ENCODE data around the gene MCFD2.

The MCFD2 gene

DNA sequence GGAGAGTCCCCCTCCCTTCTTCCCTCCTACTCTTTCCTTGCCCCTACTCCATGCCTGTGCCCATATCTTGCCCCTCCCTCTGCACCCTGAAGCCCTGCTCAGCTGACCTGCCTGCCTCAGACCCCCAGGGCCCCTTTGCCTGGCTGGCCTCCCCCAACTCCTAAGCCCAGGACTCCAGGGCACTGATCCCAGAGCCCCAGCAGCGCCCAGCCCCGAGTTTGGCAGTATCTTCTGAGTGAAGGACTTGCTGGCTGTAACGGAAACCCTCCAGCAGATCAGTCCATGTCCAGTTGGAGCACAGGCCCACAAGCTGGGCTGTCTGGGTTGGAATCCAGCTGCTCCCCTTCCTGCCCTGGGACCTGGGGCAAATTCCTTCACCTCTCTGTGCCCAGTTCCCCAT, 46.0 kb downstream of the MCFD2 start:
- no peak overlapping the region for H3K4me2 ChIP-seq (ENCODE audit: low read length)
- no peaks in the 10 kb centered on the region for H4K20me1 ChIP-seq (ENCODE audit: insufficient read depth, low read length)
- no peak overlapping the region for H2AFZ ChIP-seq (ENCODE audit: low read depth, low read length)
- TF ChIP-seq, protein P1, sequence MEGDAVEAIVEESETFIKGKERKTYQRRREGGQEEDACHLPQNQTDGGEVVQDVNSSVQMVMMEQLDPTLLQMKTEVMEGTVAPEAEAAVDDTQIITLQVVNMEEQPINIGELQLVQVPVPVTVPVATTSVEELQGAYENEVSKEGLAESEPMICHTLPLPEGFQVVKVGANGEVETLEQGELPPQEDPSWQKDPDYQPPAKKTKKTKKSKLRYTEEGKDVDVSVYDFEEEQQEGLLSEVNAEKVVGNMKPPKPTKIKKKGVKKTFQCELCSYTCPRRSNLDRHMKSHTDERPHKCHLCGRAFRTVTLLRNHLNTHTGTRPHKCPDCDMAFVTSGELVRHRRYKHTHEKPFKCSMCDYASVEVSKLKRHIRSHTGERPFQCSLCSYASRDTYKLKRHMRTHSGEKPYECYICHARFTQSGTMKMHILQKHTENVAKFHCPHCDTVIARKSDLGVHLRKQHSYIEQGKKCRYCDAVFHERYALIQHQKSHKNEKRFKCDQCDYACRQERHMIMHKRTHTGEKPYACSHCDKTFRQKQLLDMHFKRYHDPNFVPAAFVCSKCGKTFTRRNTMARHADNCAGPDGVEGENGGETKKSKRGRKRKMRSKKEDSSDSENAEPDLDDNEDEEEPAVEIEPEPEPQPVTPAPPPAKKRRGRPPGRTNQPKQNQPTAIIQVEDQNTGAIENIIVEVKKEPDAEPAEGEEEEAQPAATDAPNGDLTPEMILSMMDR (IDR thresholded peaks at IDR 0.05; ENCODE audit: low read depth, low read length) = no peak
- no peak for TF ChIP-seq EZH2phosphoT487 (IDR thresholded peaks at IDR 0.05; ENCODE audit: low read depth)
- H3K9ac ChIP-seq (ENCODE audit: low read length) = no peak overlapping the region
- H3K4me3 ChIP-seq (ENCODE audit: low read length) = no peak overlapping the region
- no peaks in the 10 kb centered on the region for H3K27me3 ChIP-seq (ENCODE audit: low read depth, low read length)
- no peaks in the 10 kb centered on the region for H3K9me3 ChIP-seq (ENCODE audit: insufficient read depth, low read length)
- no peak overlapping the region for H3K27ac ChIP-seq (ENCODE audit: low read length)
- H3K4me1 ChIP-seq (ENCODE audit: low read length) = no peaks in the 10 kb centered on the region
- no peaks in the 10 kb centered on the region for H3K79me2 ChIP-seq (ENCODE audit: low read length)
- H3K36me3 ChIP-seq (replicated peaks; ENCODE audit: low read depth, low read length) = no peaks in the 10 kb centered on the region

DNA sequence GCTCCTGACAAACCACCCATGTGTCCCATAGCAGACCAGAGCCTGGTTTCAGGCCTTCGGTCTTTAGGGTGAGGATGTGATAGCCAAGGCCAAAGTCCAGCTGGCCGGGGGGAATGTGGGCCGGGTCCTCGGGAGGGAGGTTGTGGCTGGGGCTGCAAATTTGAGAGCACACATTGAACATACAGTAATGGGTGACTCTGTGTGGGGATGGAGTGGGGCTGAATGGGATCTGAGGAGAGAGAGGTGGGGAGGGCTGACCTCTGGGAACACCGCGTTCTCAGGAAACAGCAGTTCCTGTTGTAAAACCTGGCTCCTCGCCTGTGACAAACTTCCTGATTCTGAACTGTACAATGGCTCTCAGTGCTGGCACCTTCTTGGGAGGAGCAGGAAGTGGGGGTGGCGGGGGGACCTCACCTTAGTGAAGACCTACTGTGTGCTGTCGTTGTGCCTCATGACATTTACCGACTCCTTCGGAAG, 48.8 kb downstream of the MCFD2 start:
- Histone ChIP-seq H4K20me1 (ENCODE audit: insufficient read depth, low read length) (no peaks in the 10 kb centered on the region), H3K36me3 (replicated peaks; ENCODE audit: low read depth, low read length) (no peaks in the 10 kb centered on the region), H3K27me3 (ENCODE audit: low read depth, low read length) (peaks cover 12% of the 10 kb centered on the region), H3K27ac (ENCODE audit: low read length) (no peak overlapping the region), H3K4me1 (ENCODE audit: low read length) (no peaks in the 10 kb centered on the region), H2AFZ (ENCODE audit: low read depth, low read length) (no peak overlapping the region), H3K4me3 (ENCODE audit: low read length) (no peak overlapping the region), H3K79me2 (ENCODE audit: low read length) (no peaks in the 10 kb centered on the region), H3K9me3 (ENCODE audit: insufficient read depth, low read length) (no peaks in the 10 kb centered on the region; the same call in 1 of the 2 replicates), H3K4me2 (ENCODE audit: low read length) (no peak overlapping the region), H3K9ac (ENCODE audit: low read length) (no peak overlapping the region)
- TF ChIP-seq EZH2phosphoT487 (IDR thresholded peaks at IDR 0.05; ENCODE audit: low read depth) = no peak
- TF ChIP-seq, protein P1 (IDR thresholded peaks at IDR 0.05; ENCODE audit: low read depth, low read length) = no peak

DNA sequence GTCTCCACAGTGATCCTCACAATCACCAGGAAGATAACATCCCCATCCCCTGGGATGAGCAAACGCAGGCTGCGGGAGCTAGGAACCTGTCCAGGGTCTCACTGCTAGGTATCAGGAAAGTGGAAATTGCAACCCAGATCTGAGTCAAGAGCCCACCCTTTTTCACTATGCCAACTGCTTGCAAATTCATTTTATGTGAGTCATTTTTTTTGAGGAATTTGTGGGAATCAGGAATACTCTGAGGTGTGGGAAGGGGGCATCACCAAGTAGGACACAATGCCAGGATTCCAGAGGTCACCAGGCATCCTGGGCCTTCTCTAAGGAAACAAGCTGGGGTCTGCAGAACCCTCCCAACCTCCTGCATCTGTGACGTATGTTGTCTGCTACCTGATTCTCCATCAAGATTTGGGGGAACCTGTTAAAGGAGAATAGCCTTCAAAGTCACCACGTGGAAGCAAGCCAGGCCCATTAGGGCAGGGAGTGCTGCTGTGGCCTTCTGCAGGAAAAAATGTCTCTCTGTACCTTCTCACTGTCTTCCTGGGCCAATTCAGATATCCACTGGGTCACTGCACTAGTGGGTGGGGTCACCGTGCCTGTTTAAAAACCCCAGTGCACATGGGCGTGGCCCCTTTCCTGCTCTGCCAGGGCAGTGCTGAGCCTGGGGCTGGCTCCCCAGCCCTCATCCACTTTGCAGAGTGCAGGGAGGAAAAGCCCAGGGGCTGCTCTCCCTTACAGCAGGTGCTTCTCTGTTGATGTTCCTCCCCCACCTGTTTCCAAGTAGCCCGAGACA, 50.2 kb downstream of the MCFD2 start:
- TF ChIP-seq, protein P1 (IDR thresholded peaks at IDR 0.05; ENCODE audit: low read depth, low read length) = no peak
- TF ChIP-seq EZH2phosphoT487 (IDR thresholded peaks at IDR 0.05; ENCODE audit: low read depth) = no peak
- H3K36me3 ChIP-seq (replicated peaks; ENCODE audit: low read depth, low read length) = no peaks in the 10 kb centered on the region
- H3K27ac ChIP-seq (ENCODE audit: low read length) = no peak overlapping the region
- no peak overlapping the region for H3K4me3 ChIP-seq (ENCODE audit: low read length)
- no peaks in the 10 kb centered on the region for H3K79me2 ChIP-seq (ENCODE audit: low read length)
- no peaks in the 10 kb centered on the region for H4K20me1 ChIP-seq (ENCODE audit: insufficient read depth, low read length)
- no peaks in the 10 kb centered on the region for H3K4me1 ChIP-seq (ENCODE audit: low read length)
- no peak overlapping the region for H3K9ac ChIP-seq (ENCODE audit: low read length)
- no peaks in the 10 kb centered on the region; the same call in 1 of the 2 replicates for H3K9me3 ChIP-seq (ENCODE audit: insufficient read depth, low read length)
- no peak overlapping the region for H3K4me2 ChIP-seq (ENCODE audit: low read length)
- no peak overlapping the region for H2AFZ ChIP-seq (ENCODE audit: low read depth, low read length)
- peaks cover 12% of the 10 kb centered on the region for H3K27me3 ChIP-seq (ENCODE audit: low read depth, low read length)

DNA sequence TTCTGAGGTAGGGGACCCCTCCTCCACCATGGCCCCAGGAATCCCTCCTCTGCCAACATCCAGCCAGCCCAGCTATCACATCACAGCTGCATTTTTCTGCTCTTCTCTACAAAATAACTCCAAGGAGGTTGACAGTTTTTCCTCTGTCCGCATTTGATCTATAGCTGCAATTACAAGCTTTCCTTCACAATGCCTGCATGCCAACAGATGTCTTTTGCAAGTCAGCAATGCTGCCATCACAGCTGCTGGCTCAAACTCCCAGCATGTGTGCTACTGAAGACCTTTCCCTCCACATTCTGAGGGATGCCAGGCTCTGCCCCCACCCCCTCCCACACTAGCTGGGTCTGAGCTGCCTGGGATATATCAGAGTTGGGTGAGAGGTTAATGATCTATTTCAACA, 51.7 kb downstream of the MCFD2 start:
- Histone ChIP-seq H3K9ac (ENCODE audit: low read length) (no peak overlapping the region), H3K4me2 (ENCODE audit: low read length) (no peak overlapping the region), H3K27ac (ENCODE audit: low read length) (no peak overlapping the region), H3K4me3 (ENCODE audit: low read length) (no peak overlapping the region), H3K79me2 (ENCODE audit: low read length) (no peaks in the 10 kb centered on the region), H3K9me3 (ENCODE audit: insufficient read depth, low read length) (no peaks in the 10 kb centered on the region; the same call in 1 of the 2 replicates), H3K27me3 (ENCODE audit: low read depth, low read length) (peaks cover 12% of the 10 kb centered on the region), H3K4me1 (ENCODE audit: low read length) (no peaks in the 10 kb centered on the region), H4K20me1 (ENCODE audit: insufficient read depth, low read length) (no peaks in the 10 kb centered on the region), H3K36me3 (replicated peaks; ENCODE audit: low read depth, low read length) (no peaks in the 10 kb centered on the region), H2AFZ (ENCODE audit: low read depth, low read length) (no peak overlapping the region)
- TF ChIP-seq, protein P1 (IDR thresholded peaks at IDR 0.05; ENCODE audit: low read depth, low read length) = no peak
- no peak for TF ChIP-seq EZH2phosphoT487 (IDR thresholded peaks at IDR 0.05; ENCODE audit: low read depth)

All from OCI-LY3 (cell line).